GM19463 (cell line): ENCODE measurements around the gene CBX7.

Source experiments
- ATAC-seq: cut with Tn5 transposase; IDR thresholded peaks from one replicate; pipeline ENCODE4 v1.9.1; 2021; ENCODE audit warnings: mild to moderate bottlenecking, moderate library complexity; ENCODE audit not compliant: unreplicated experiment

The CBX7 gene

DNA sequence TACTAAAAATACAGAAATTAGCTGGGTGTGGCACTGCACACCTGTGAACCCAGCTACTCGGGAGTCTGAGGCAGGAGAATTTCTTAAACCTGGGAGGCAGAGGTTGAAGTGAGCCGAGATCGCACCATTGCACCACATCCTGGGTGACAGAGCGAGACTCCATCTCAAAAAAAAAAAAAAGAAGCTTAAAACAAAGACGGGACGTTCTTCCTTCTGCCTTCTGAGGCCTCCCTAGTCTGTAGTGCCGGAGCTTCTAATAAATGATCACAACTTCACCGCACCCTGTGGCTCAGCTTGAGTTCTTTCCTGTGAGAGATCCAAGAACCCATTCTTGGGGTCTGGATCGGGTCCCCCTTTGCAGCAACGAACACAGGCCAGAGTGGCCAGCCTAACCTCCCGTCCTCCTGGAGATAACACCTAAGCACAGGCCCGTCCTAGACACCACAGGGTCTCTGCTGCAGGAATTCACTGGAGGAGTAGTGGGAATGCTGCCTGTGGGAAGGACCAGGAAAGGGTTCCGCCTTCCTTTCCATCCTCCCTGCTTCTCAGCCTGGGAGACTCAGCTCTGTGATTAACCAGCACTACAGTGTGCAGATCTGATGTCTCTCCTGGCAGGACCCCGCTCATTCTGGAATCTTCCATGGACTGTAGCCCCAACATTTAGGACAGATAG is 57.6 kb downstream of the CBX7 start:
- no peak for ATAC-seq

- no peak for ATAC-seq
These were observed 60.2 kb downstream of the CBX7 start for GRCh38 chr22:39092111-39092862.

- no peak for ATAC-seq
These were observed 61.1 kb downstream of the CBX7 start for GRCh38 chr22:39091126-39092081.

DNA sequence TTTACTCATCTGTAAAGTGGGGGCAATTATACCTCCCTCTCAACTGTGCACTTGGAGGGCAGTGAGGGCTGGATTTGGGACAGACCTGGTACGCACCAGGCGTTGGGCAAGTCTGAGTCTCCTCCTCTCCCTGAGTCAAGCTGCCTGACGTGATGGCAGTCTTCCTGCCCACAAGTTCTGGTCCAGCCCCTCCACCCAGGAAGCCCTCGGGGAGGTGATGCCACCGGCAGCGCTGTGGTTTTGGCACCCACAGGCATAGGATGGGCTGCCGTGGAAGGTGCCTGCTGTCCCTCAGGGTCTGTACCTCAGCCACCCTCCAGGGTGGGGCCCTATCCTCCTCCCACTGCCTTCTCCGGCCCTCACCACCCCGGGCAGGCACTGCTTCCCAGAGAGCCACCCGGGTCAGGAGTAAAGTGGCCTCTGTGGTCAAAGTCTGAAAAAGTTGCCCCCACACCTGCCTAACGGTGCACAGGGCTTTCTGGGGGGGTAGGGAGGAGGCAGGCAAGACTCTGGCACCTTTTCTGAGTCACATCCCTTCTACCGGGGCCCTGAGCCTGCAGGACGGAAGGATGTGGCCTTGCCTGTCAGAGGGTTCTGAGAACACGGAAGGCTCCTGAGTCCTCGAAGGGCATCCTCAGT is 61.9 kb downstream of the CBX7 start:
- no peak for ATAC-seq

DNA sequence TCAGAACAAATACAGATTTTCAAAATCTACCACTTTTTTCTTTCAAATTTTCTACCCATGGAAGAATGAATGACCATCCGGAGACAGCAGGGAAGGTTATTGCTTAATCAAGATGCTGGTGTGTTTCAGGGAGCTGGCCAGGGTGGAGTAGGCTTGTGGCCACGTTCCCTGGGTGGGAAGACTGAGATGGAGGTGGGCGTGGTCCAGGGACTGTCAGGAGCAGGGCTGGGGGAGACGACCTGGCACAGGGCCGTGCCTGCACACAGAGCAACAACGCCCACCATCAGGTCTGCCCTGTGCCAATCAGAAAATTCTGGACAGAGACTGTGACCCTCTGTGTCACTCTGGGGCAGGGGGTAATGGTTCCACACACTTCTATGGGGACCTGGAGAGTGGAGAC is 62.6 kb downstream of the CBX7 start:
- no peak for ATAC-seq

- no peak for ATAC-seq
These were observed 63.8 kb downstream of the CBX7 start for GRCh38 chr22:39088685-39089032.

DNA sequence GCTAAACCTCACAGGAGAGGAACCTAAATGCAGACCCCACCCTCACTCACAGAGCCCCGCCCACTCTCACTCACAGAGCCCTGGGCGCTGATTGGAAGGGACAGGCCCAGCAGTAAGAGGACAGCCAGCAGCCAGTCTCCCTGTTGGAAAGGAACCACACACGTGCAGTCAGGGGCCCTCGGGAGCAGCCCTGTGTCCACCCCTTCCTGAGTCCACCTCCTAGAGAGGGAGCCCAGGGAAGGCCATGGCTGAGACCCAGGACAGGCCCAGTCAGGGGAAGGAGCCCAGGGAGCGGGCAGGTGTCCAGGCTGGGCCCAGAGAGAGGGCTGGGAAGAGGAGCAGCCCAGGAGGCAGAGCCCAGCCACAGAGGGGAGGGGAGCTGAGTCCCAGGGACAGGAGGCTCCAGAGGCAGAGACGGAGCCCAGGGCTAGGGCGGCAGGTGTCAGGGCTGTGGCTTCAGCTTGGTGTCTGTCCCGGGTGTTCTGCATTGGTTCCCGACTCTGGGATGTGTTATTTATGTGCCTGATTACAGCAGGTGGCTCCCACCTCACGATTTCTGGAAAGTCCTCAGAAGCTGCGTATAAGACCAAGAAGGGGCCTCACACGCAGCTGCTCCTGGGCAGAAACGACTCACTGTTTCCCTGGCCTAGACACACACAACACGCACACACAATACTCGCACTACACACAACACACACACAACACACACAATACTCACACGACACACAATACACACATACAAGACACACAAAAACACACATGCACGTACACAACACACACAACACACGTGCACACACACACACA is 64.4 kb downstream of the CBX7 start:
- no peak for ATAC-seq

DNA sequence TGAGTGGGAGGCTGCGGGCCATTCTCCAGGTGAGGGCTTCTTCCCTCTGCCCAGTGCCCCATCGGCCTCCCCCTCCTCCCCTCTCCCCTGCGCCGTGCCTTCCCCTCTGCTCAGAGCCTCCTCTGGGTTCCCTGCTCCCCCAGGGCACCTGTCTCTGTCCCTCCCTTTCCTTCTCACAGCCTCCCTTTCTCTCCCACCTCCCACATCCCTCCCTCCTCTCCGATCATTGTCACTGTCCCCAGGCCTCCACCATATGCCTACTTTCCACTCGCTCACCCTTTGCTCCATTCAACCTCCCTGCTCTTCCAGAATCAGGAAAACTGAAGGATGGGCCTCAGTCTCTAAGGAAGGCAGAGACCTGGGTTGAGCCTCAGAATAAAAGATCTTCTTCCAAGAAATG is 65.4 kb downstream of the CBX7 start:
- ATAC-seq = no peak

DNA sequence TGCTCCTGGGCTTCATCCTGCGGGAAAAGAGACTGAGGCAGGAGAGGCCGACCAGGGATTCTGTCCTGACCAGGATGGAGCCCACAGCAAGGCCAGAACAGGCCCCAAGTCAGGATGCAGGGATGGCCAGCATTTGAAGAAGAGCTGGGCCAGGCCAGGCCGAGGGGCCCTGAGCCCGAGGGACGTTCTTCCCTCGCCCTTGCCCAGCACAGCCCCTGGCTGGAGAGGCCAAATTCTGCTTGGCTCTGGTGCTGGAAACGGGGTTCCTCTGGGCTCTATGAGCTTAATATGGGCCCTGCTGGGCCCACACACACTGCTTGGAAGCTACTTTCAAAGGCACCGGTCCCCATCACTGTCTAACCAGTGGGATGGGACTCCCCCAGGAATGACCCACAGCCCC is 67.8 kb downstream of the CBX7 start:
- ATAC-seq = no peak

GRCh38 chr22:39083212-39084165 is 69.0 kb downstream of the CBX7 start:
- no peak for ATAC-seq

- no peak for ATAC-seq
These were observed 70.9 kb downstream of the CBX7 start for GRCh38 chr22:39081598-39081997.

DNA sequence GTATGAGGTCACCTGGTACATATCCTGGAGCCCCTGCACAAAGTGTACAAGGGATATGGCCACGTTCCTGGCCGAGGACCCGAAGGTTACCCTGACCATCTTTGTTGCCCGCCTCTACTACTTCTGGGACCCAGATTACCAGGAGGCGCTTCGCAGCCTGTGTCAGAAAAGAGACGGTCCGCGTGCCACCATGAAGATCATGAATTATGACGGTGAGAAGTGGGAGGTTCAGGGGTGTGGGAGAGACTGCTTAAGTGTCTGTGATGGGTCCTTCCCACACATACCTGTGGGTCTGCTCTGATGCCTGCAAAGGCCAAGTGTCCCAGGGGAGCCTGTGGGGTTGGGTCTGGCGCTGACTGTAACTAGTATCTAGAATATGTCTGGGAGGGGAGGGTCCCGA is 71.5 kb downstream of the CBX7 start:
- no peak for ATAC-seq
